ENCODE results near the gene SERPINB3. TPM values are rescaled to one million over a fixed set of nuclear protein-coding genes. Genes with fewer than 3 reads are reported as not detected.

Gene SERPINB3
- total and polyA plus RNA-seq, 2 of the 8 experiments (the other 6 are each of a cell fraction or from before 2014, with no cell fraction given), result 0.17 to 0.18 TPM

- POLR2A ChIA-PET (ENCODE audit: partially characterized antibody), result no interaction called here
- no peak overlapping the region for H2BK5ac ChIP-seq (ENCODE audit: low read depth, low read length)
- FAIRE-seq (no peak), DNase-seq (ENCODE audit: low read depth in 1 of 2, low spot score in 2 of 2) (no peak)
- no peaks in the 10 kb centered on the region for H3K36me3 ChIP-seq (ENCODE audit: control insufficient read depth in 2 of 4, insufficient read depth in 4 of 4, low read length in 3 of 4)
- H3K14ac ChIP-seq (ENCODE audit: insufficient read length), result no peak overlapping the region
- H2BK20ac ChIP-seq (ENCODE audit: low read length), result no peak overlapping the region; the same call in 1 of the 2 replicates
- H3K4me2 ChIP-seq (ENCODE audit: insufficient read depth in 1 of 2, low read depth in 2 of 2, low read length in 2 of 2), result peak overlapping the region in 1 of 2 experiments; percentile 27; a peak in 1 of 4 replicates
- H2AK5ac ChIP-seq (ENCODE audit: low read depth, low read length), result no peak overlapping the region
- H4K91ac ChIP-seq (replicated peaks; ENCODE audit: insufficient read length, low read length), result no peak overlapping the region
- no peak overlapping the region for H2BK15ac ChIP-seq (ENCODE audit: low read length)
- no peak overlapping the region for H3K18ac ChIP-seq (ENCODE audit: extremely low read depth, low read length)
- H3K4me3 ChIP-seq (ENCODE audit: extremely low read depth in 1 of 4, insufficient read depth in 2 of 4, low read depth in 3 of 4, low read length in 4 of 4), result no peak overlapping the region
- H2BK120ac ChIP-seq (replicated peaks; ENCODE audit: low read depth, low read length), result no peak overlapping the region
- H4K20me1 ChIP-seq (replicated peaks in 1 of 2; ENCODE audit: control insufficient read depth in 1 of 2, insufficient read depth in 2 of 2, low read length in 2 of 2), result no peaks in the 10 kb centered on the region
- H2BK12ac ChIP-seq (ENCODE audit: low read depth, low read length), result peak overlapping the region; percentile 82; the same call in 1 of the 2 replicates
- WGBS, 2 experiments (ENCODE audit: extremely low coverage in 1 of 2, insufficient coverage in 1 of 2, insufficient read length in 1 of 2, insufficient replicate concordance in 2 of 2, low coverage in 1 of 2, low lambda C conversion rate in 2 of 2, missing lambda C conversion rate in 1 of 2), result 72% methylated on average over 5 of the region's 5 CpGs; no CpG with 5 or more reads in 1 of the 2 experiments
- no peaks in the 10 kb centered on the region for H3K79me2 ChIP-seq (ENCODE audit: control insufficient read depth in 1 of 2, insufficient read depth in 2 of 2, low read length in 2 of 2)
- H3K4me1 ChIP-seq (replicated peaks in 1 of 4; ENCODE audit: control insufficient read depth in 3 of 4, insufficient read depth in 4 of 4, low read length in 3 of 4), result peaks cover 1 to 6% (median 5%) of the 10 kb centered on the region in 4 experiments; a peak in 4 of 7 replicates
- H4K8ac ChIP-seq (ENCODE audit: extremely low read depth, insufficient read depth, low read length), result no peak overlapping the region
- CTCF ChIA-PET (ENCODE audit: partially characterized antibody), result interaction anchor here (1.0 to 2.0 kb wide), 4 partner anchors 58 to 245 kb away, joined by 3 to 10 read pairs (median 4); no protein-coding TSS in a partner anchor
- no peak overlapping the region for H3K27ac ChIP-seq (ENCODE audit: low read depth, low read length)
- 0 out of 2 replicates have a peak overlapping the region, but pooled peaks have one; percentile 58 for H2AFZ ChIP-seq (ENCODE audit: low read length)
- H3K23ac ChIP-seq (ENCODE audit: insufficient read length), result no peak overlapping the region
- H3K79me1 ChIP-seq (ENCODE audit: low read depth, low read length), result no peaks in the 10 kb centered on the region
- no peaks in the 10 kb centered on the region for H3K9me3 ChIP-seq (ENCODE audit: insufficient read depth in 2 of 2, low read depth in 1 of 2, low read length in 1 of 2)
- TF ChIP-seq SUZ12 (IDR thresholded peaks at IDR 0.05; ENCODE audit: low read length) (no peak), E2F6 (IDR thresholded peaks at IDR 0.05) (0 out of 2 replicates have a peak, but pooled peaks have one; percentile 35)
- no peak overlapping the region for H4K5ac ChIP-seq (ENCODE audit: insufficient read length, low read depth, low read length)
- no peak overlapping the region for H3K4ac ChIP-seq (replicated peaks; ENCODE audit: insufficient read length, low read depth, low read length)
- H3K56ac ChIP-seq (replicated peaks; ENCODE audit: insufficient read length, low read depth, low read length), result no peak overlapping the region
- H3K9ac ChIP-seq (replicated peaks in 1 of 4; ENCODE audit: extremely low read depth in 1 of 4, low read depth in 3 of 4, low read length in 3 of 4), result no peak overlapping the region
- H3K27me3 ChIP-seq (replicated peaks in 1 of 4; ENCODE audit: control insufficient read depth in 3 of 4, extremely low read depth in 1 of 4, insufficient read depth in 3 of 4, low read length in 3 of 4), result no peaks in the 10 kb centered on the region
- no peaks in the 10 kb centered on the region; the same call in 1 of the 2 replicates for H3K23me2 ChIP-seq (ENCODE audit: low read depth, low read length)
Observed at GRCh38 chr18:63683890-63684289, 22.2 kb upstream of the SERPINB3 start.
